GM12878 (cell line): ENCODE measurements around the gene CD96. TPM values are rescaled to one million over a fixed set of nuclear protein-coding genes. Genes with fewer than 3 reads are reported as not detected.

ENCODE experiments used
- ATAC-seq: fragments of 200-7000 bp; cut with Tn5 transposase; 3 replicates; pipeline ENCODE4 v1.9.1; 2020; ENCODE audit warnings: mild to moderate bottlenecking, moderate library complexity
- BruUV-seq: library from RNA; stranded (reverse); fragments of 400-500 nt; replicated peaks from 2 replicates; lab custom pipeline; 2021; lab: Mats Ljungman, UMichigan
- CTCF ChIA-PET: fragments of 300-600 bp; sonication (Branson Sonifier 250); formaldehyde crosslinking; extraction: SDS; loops from one replicate; lab custom pipeline; 2021; ENCODE audit warnings: inconsistent platforms; lab: Yijun Ruan, JAX
- POLR2A ChIA-PET: fragments of 350-600 bp; formaldehyde crosslinking; extraction: SDS; loops from one replicate; lab custom pipeline; 2021; ENCODE audit warnings: inconsistent platforms; lab: Charles Lee
- RAD21 ChIA-PET: fragments of 300-600 bp; sonication (Branson Sonifier 250); formaldehyde crosslinking; loops from one replicate; lab custom pipeline; 2023; ENCODE audit warnings: antibody characterized with exemption; ENCODE audit not compliant: unreplicated experiment; lab: Charles Lee
- SMC1A ChIA-PET: fragments of 300-600 bp; sonication (Branson Sonifier 250); formaldehyde crosslinking; loops from one replicate; lab custom pipeline; 2023; ENCODE audit not compliant: unreplicated experiment, uncharacterized antibody; lab: Charles Lee
- DNase-seq: peaks from one replicate; pipeline ENCODE4 v3.0.0-alpha.2; 2011; ENCODE audit warnings: low read depth, low spot score
- FAIRE-seq: peaks from 3 replicates; lab custom pipeline; 2011; peaks lifted over from hg19 to GRCh38; lab: Jason Lieb, UNC
- H2AFZ ChIP-seq: 2 replicates; pipeline ENCODE4 v1.6.0; 2011; ENCODE audit warnings: low read depth, low read length, control low read depth; ENCODE audit not compliant: control insufficient read depth
- H3K27ac ChIP-seq: 2 replicates; pipeline ENCODE4 v1.5.1; 2011; ENCODE audit warnings: control low read depth; ENCODE audit not compliant: control insufficient read depth, insufficient read depth
- H3K27me3 ChIP-seq, 2 experiments: replicated peaks in 1 of 2; 2 replicates each; pipeline versions ENCODE4 v1.6.0 to v1.6.1; 2011; ENCODE audit warnings: low read length in 1 of 2; ENCODE audit not compliant: control insufficient read depth in 2 of 2, insufficient read depth in 2 of 2
- H3K36me3 ChIP-seq, 2 experiments: 2 replicates each; pipeline ENCODE4 v1.5.1; 2011; ENCODE audit warnings: low read length in 1 of 2; ENCODE audit not compliant: control insufficient read depth in 2 of 2, insufficient read depth in 2 of 2
- H3K4me1 ChIP-seq: 2 replicates; pipeline ENCODE4 v1.6.1; 2011; ENCODE audit warnings: mild to moderate bottlenecking, low read length, moderate library complexity, mixed read lengths; ENCODE audit not compliant: control insufficient read depth, insufficient read depth
- H3K4me2 ChIP-seq: 2 replicates; pipeline ENCODE4 v1.6.0; 2011; ENCODE audit warnings: control low read depth; ENCODE audit not compliant: control insufficient read depth, insufficient read depth
- H3K4me3 ChIP-seq: fragments of 200-600 bp; sonication (generic); 2 replicates; pipeline ENCODE4 v1.5.1; 2016
- H3K79me2 ChIP-seq: 2 replicates; pipeline ENCODE4 v1.6.0; 2011; ENCODE audit warnings: low read length; ENCODE audit not compliant: control insufficient read depth, insufficient read depth
- H3K9ac ChIP-seq: 2 replicates; pipeline ENCODE4 v1.8.0; 2011; ENCODE audit warnings: low read length, control low read depth, mixed read lengths; ENCODE audit not compliant: control insufficient read depth, insufficient read depth
- H3K9me3 ChIP-seq: replicated peaks from 3 replicates; pipeline ENCODE4 v1.5.1; 2011; ENCODE audit warnings: mild to moderate bottlenecking, low read length; ENCODE audit not compliant: control insufficient read depth, insufficient read depth
- H4K20me1 ChIP-seq: 2 replicates; pipeline ENCODE4 v1.6.0; 2011; ENCODE audit not compliant: control insufficient read depth, insufficient read depth
- ATF7 ChIP-seq: fragments of 450-650 bp; IDR thresholded peaks from 2 replicates; pipeline ENCODE4 v1.6.1; 2016; ENCODE audit warnings: low read depth, mild to moderate bottlenecking
- BMI1 ChIP-seq: fragments of 450-650 bp; IDR thresholded peaks from 2 replicates; pipeline ENCODE4 v1.6.1; 2016; ENCODE audit warnings: mild to moderate bottlenecking, moderate library complexity, borderline replicate concordance
- EED ChIP-seq: sonication (generic); IDR thresholded peaks from 2 replicates; pipeline ENCODE4 v1.6.1; 2016; ENCODE audit warnings: antibody characterized with exemption, low read depth
- EZH2 ChIP-seq: IDR thresholded peaks from 2 replicates; pipeline ENCODE4 v1.6.1; 2012; ENCODE audit warnings: low read depth, mild to moderate bottlenecking, control low read depth, inconsistent platforms, low read length, borderline replicate concordance; ENCODE audit not compliant: control insufficient read depth
- HDAC6 ChIP-seq: fragments of 200-600 bp; sonication (generic); IDR thresholded peaks from one replicate; pipeline ENCODE4 v1.8.0; 2017; ENCODE audit warnings: antibody characterized with exemption; ENCODE audit not compliant: unreplicated experiment
- JUND ChIP-seq: IDR thresholded peaks from 2 replicates; pipeline ENCODE4 v1.6.1; 2012; ENCODE audit warnings: low read depth, mild to moderate bottlenecking, low read length, improper control_type of control experiment, moderate library complexity
- MYC ChIP-seq: IDR thresholded peaks from 2 replicates; pipeline ENCODE4 v1.6.1; 2011; ENCODE audit warnings: mild to moderate bottlenecking, low read length, moderate library complexity, inconsistent platforms; ENCODE audit not compliant: insufficient read depth, insufficient replicate concordance, insufficient read length, severe bottlenecking
- NFIC ChIP-seq: IDR thresholded peaks from 2 replicates; pipeline ENCODE4 v1.6.1; 2012; ENCODE audit warnings: low read depth, mild to moderate bottlenecking, inconsistent platforms, low read length, moderate library complexity
- PML ChIP-seq: IDR thresholded peaks from 2 replicates; pipeline ENCODE4 v1.6.1; 2012; ENCODE audit warnings: low read length, inconsistent platforms
- POLR2A ChIP-seq: IDR thresholded peaks from 2 replicates; pipeline ENCODE4 v1.6.1; 2011; ENCODE audit warnings: low read depth, mild to moderate bottlenecking, low read length
- POLR2AphosphoS2 ChIP-seq: IDR thresholded peaks from 2 replicates; pipeline ENCODE4 v1.6.1; 2011; ENCODE audit warnings: low read depth, mild to moderate bottlenecking, low read length, improper control_type of control experiment, moderate library complexity
- POU2F2 ChIP-seq: IDR thresholded peaks from 3 replicates; pipeline ENCODE4 v1.6.1; 2011; ENCODE audit warnings: low read depth, mild to moderate bottlenecking, low read length, borderline replicate concordance
- RELA ChIP-seq: fragments of 450-650 bp; IDR thresholded peaks from 2 replicates; pipeline ENCODE4 v1.8.0; 2014; ENCODE audit warnings: borderline replicate concordance; ENCODE audit not compliant: partially characterized antibody
- SP1 ChIP-seq: IDR thresholded peaks from one replicate; pipeline ENCODE4 v1.6.1; 2011; ENCODE audit warnings: low read depth, low read length
- YBX1 ChIP-seq: fragments of 450-650 bp; IDR thresholded peaks from 2 replicates; pipeline ENCODE4 v1.6.1; 2016; ENCODE audit warnings: antibody characterized with exemption
- ZBED1 ChIP-seq: IDR thresholded peaks from 2 replicates; pipeline ENCODE4 v1.6.1; 2016; ENCODE audit warnings: borderline replicate concordance
- ZSCAN29 ChIP-seq: fragments of 450-650 bp; IDR thresholded peaks from 2 replicates; pipeline ENCODE4 v1.6.1; 2017; ENCODE audit warnings: mild to moderate bottlenecking, moderate library complexity
- ZZZ3 ChIP-seq: IDR thresholded peaks from 2 replicates; pipeline ENCODE4 v1.6.1; 2011; ENCODE audit warnings: low read depth; ENCODE audit not compliant: control insufficient read depth, insufficient read length
- WGBS: methylation state at CpG from one replicate; pipeline ENCODE4 v1.1.6; 2016; ENCODE audit warnings: low lambda C conversion rate; ENCODE audit not compliant: insufficient replicate concordance, insufficient coverage; ENCODE audit errors: missing lambda C conversion rate; 5-methylcytosine and 5-hydroxymethylcytosine counted together
- in situ Hi-C: fragments of 300-500 bp; cut with MboI; formaldehyde crosslinking; loops from 9 replicates; pipeline ENCODE4 v1.14.3; 2018; ENCODE audit warnings: mixed read lengths
- intact Hi-C: fragments of 100-400 bp; cut with micrococcal nuclease; formaldehyde crosslinking; loops from one replicate; pipeline ENCODE4 v1.14.2; 2022; ENCODE audit not compliant: unreplicated experiment
- polyA plus RNA-seq, 11 experiments: library from polyadenylated mRNA; depleted of rRNA in 4 of 11; unstranded in 6 of 11; stranded (reverse) in 5 of 11; fragments of >200 nt; fragmentation: Nextera tagmentation in 4 of 11; fragmentation: Illumina TruSeq in 1 of 11; extraction: Ambion mirVana in 4 of 11; extraction: Trizol in 1 of 11; gene quantifications; 1 replicate in 1 of 11; 2 replicates in 10 of 11; pipeline versions ENCODE4 v1.2.1 to v1.2.3, GENCODE V29; 2011 to 2016; ENCODE audit warnings: inconsistent platforms in 2 of 11, missing spikeins in 2 of 11, low read depth in 1 of 11
- total RNA-seq, 4 experiments: library from RNA; depleted of rRNA in 3 of 4; stranded (reverse); fragments of >200 nt in 3 of 4; fragmentation: Illumina TruSeq in 1 of 4; extraction: Trizol in 1 of 4; gene quantifications; 2 replicates each; pipeline versions ENCODE4 v1.2.1 to v1.2.3, GENCODE V29; 2013 to 2021
- TF ChIP-seq, protein P1 (sequence below): fragments of 450-650 bp; IDR thresholded peaks from 2 replicates; pipeline ENCODE4 v1.6.1; 2017; ENCODE audit warnings: antibody characterized with exemption, mild to moderate bottlenecking, moderate library complexity
- TF ChIP-seq, protein P2 (sequence below): fragments of 150-350 bp; IDR thresholded peaks from 2 replicates; pipeline ENCODE4 v1.6.1; 2014; ENCODE audit warnings: mild to moderate bottlenecking, low read depth, low read length

CD96 gene
- total and polyA plus RNA-seq, 10 of the 15 experiments (the other 5 are each of a cell fraction or from before 2014, with no cell fraction given): 0.13 to 10.1 (median 0.47) TPM

GRCh38 chr3:111579495-111579894 lies 37.5 kb downstream of the CD96 start:
- TF ChIP-seq MYC: no peak
- no peak for TF ChIP-seq JUND
- TF ChIP-seq ZZZ3: no peak
- TF ChIP-seq POU2F2: no peak
- TF ChIP-seq HDAC6: no peak
- no peak for TF ChIP-seq ATF7
- TF ChIP-seq, protein P1, sequence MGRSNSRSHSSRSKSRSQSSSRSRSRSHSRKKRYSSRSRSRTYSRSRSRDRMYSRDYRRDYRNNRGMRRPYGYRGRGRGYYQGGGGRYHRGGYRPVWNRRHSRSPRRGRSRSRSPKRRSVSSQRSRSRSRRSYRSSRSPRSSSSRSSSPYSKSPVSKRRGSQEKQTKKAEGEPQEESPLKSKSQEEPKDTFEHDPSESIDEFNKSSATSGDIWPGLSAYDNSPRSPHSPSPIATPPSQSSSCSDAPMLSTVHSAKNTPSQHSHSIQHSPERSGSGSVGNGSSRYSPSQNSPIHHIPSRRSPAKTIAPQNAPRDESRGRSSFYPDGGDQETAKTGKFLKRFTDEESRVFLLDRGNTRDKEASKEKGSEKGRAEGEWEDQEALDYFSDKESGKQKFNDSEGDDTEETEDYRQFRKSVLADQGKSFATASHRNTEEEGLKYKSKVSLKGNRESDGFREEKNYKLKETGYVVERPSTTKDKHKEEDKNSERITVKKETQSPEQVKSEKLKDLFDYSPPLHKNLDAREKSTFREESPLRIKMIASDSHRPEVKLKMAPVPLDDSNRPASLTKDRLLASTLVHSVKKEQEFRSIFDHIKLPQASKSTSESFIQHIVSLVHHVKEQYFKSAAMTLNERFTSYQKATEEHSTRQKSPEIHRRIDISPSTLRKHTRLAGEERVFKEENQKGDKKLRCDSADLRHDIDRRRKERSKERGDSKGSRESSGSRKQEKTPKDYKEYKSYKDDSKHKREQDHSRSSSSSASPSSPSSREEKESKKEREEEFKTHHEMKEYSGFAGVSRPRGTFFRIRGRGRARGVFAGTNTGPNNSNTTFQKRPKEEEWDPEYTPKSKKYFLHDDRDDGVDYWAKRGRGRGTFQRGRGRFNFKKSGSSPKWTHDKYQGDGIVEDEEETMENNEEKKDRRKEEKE: no peak
- no peak for TF ChIP-seq ZBED1
- TF ChIP-seq EZH2: no peak
- no peak for TF ChIP-seq YBX1
- no peak for TF ChIP-seq POLR2A
- no peak for TF ChIP-seq NFIC
- TF ChIP-seq, protein P2, sequence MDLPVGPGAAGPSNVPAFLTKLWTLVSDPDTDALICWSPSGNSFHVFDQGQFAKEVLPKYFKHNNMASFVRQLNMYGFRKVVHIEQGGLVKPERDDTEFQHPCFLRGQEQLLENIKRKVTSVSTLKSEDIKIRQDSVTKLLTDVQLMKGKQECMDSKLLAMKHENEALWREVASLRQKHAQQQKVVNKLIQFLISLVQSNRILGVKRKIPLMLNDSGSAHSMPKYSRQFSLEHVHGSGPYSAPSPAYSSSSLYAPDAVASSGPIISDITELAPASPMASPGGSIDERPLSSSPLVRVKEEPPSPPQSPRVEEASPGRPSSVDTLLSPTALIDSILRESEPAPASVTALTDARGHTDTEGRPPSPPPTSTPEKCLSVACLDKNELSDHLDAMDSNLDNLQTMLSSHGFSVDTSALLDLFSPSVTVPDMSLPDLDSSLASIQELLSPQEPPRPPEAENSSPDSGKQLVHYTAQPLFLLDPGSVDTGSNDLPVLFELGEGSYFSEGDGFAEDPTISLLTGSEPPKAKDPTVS: no peak
- TF ChIP-seq RELA: no peak
- no peak for TF ChIP-seq ZSCAN29
- TF ChIP-seq EED: no peak
- no peak for TF ChIP-seq POLR2AphosphoS2
- no peak for TF ChIP-seq SP1
- TF ChIP-seq PML: no peak
- TF ChIP-seq BMI1: no peak
- Histone ChIP-seq H3K4me1 (no peaks in the 10 kb centered on the region), H3K4me3 (no peak overlapping the region), H3K9ac (no peak overlapping the region), H2AFZ (no peak overlapping the region), H3K27me3 (no peaks in the 10 kb centered on the region; a peak in 1 of 4 replicates), H3K36me3 (no peaks in the 10 kb centered on the region), H3K27ac (no peak overlapping the region), H3K79me2 (no peaks in the 10 kb centered on the region), H3K4me2 (no peak overlapping the region), H3K9me3 (no peaks in the 10 kb centered on the region), H4K20me1 (no peaks in the 10 kb centered on the region)
- WGBS: 75% methylated on average over 5 of the region's 5 CpGs
- RAD21 ChIA-PET: interaction anchor here (0.6 to 3.0 kb wide), 7 partner anchors 31 to 410 kb away, joined by 3 to 45 read pairs (median 24); no protein-coding TSS in a partner anchor
- intact Hi-C loops (loop anchor here (2.0 kb wide), 1 partner anchor 137 kb away; no protein-coding TSS in a partner anchor), in situ Hi-C loops (loop anchor here (10.0 kb wide), 1 partner anchor 395 kb away; the partner anchor contains the start of gene ABHD10)
- no TSS peak for BruUV-seq
- CTCF ChIA-PET: interaction anchor here (0.7 to 3.1 kb wide), 9 partner anchors 11 to 1174 kb away, joined by 3 to 61 read pairs (median 10); no protein-coding TSS in a partner anchor
- DNase-seq (no peak), FAIRE-seq (no peak), ATAC-seq (no peak; the same call in 2 of the 3 replicates)
- SMC1A ChIA-PET: interaction anchor here (0.8 to 4.1 kb wide), 7 partner anchors 11 to 388 kb away, joined by 3 to 41 read pairs (median 19); no protein-coding TSS in a partner anchor
- POLR2A ChIA-PET: no interaction called here
